Effector CD8-positive, alpha-beta T cell (primary cell): ENCODE results near the gene UBALD1.
A peak's percentile ranks its signal among the peaks of the same experiment; 100 is the strongest.

Experiments
- DNase-seq: peaks from one replicate; lab custom pipeline; 2025; lab: John Stamatoyannopoulos, UW

The UBALD1 gene

GRCh38 chr16:4616047-4616811 lies 1.5 kb upstream of the UBALD1 start:
- peak; percentile 98 for DNase-seq

- DNase-seq, result no peak
Observed at GRCh38 chr16:4615384-4616046, 827 bp upstream of the UBALD1 start.

GRCh38 chr16:4613636-4614570 lies 785 bp downstream of the UBALD1 start:
- DNase-seq, result no peak

GRCh38 chr16:4612977-4613635 lies 1.6 kb downstream of the UBALD1 start:
- DNase-seq, result no peak

- DNase-seq, result no peak
Observed at GRCh38 chr16:4612474-4612931, 2.2 kb downstream of the UBALD1 start.

GRCh38 chr16:4611337-4612021 lies 3.2 kb downstream of the UBALD1 start:
- no peak for DNase-seq

- no peak for DNase-seq
Observed at GRCh38 chr16:4610011-4611005, 4.4 kb downstream of the UBALD1 start.

- no peak for DNase-seq
Observed at GRCh38 chr16:4609200-4610010, 5.3 kb downstream of the UBALD1 start.

- DNase-seq, result no peak
Observed at GRCh38 chr16:4608704-4608980, 6.0 kb downstream of the UBALD1 start.

- DNase-seq, result no peak
Observed at GRCh38 chr16:4607841-4608703, 6.6 kb downstream of the UBALD1 start.

- DNase-seq, result no peak
Observed at GRCh38 chr16:4606354-4606753, 8.3 kb downstream of the UBALD1 start.

GRCh38 chr16:4604401-4604800 lies 10.3 kb downstream of the UBALD1 start:
- DNase-seq, result no peak

- no peak for DNase-seq
Observed at GRCh38 chr16:4603624-4604170, 11.0 kb downstream of the UBALD1 start.

- DNase-seq, result no peak
Observed at GRCh38 chr16:4602331-4602730, 12.4 kb downstream of the UBALD1 start.

GRCh38 chr16:4601864-4602186 lies 12.9 kb downstream of the UBALD1 start:
- no peak for DNase-seq

GRCh38 chr16:4601036-4601863 lies 13.4 kb downstream of the UBALD1 start:
- DNase-seq, result no peak

GRCh38 chr16:4599545-4599944 lies 15.1 kb downstream of the UBALD1 start:
- DNase-seq, result no peak
